Measurements from ENCODE around the gene CLEC2B.
"Not testable (repeated sequence)": the region's sequence is repeated elsewhere in the genome, so short reads cannot be mapped to it uniquely, and the experiment has no call there.

CLEC2B gene

DNA sequence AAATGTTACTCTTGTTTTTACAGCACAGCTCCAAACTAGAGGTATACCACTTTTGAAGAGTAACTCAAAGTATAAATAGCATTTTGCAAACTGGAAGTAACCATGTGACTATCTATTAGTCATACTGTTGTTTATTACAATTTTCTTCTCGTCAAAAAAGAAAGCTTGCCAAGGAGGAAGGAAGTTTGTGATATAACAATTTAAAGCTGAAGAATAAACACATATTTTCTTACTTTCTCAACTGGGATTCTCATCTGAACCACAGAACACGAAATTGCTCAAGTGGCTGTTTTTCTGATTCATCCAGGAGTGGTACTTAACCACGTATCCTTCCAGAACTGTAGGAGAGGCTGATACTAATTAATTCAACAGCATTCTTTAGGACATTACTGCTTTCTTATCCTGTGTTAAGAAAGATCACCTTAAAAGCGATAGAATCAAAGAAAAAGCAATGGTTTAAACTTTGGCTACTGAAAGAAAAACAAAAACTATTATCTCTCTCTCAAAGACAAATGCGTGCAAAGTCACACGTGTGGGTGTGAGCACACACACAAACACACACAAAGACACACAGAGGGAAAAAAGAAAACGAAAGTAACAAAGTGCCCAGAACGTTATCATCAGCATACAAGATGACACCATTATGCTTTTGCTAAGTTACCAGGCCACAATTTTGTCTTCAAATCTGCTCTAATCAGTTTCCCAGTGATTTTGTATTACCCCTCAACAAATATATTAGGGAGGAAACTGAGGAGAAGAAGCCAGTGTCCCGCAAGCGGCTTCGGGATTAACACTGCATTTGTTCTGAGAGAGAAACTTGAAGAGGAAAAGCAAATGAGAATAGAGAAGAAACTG is at the start of gene CLEC2B:
Gene CLEC2B, minus strand, starts transcription at position 48 of the 855 bp plus-strand sequence.
- DNase-seq (ENCODE audit: low read depth in 4 of 4, low spot score in 1 of 4): no peak

GRCh38 chr12:9911708-9912107 is 42.6 kb upstream of the CLEC2B start:
- DNase-seq (ENCODE audit: low read depth in 4 of 4, low spot score in 1 of 4): no peak

GRCh38 chr12:9910716-9911421 is 41.7 kb upstream of the CLEC2B start:
- DNase-seq (ENCODE audit: low read depth in 4 of 4, low spot score in 1 of 4): no peak

- no peak for DNase-seq (ENCODE audit: low read depth in 4 of 4, low spot score in 1 of 4)
These were observed 40.6 kb upstream of the CLEC2B start for GRCh38 chr12:9909724-9910123.

- DNase-seq (ENCODE audit: low read depth in 4 of 4, low spot score in 1 of 4): no peak
These were observed 39.2 kb upstream of the CLEC2B start for GRCh38 chr12:9908350-9908749.

DNA sequence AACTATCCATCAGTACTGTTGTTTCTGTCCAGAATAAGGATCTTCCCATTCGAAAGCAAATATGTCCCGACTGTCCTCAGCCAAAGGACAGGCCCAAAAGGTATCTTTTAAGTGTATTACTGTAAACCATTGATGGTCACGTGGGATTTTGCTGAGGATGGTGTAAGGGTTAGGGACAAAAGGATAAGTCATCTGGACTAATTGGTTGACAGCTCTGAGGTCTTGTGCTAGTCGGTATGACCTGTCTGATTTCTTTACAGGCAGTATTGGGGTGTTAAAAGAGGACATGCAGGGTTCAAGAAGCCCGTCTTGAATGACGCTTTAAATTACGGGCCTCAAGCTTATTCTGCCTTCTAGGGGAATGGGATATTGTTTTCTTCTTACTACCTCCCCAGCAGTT is 38.6 kb upstream of the CLEC2B start:
- no peak for DNase-seq (ENCODE audit: low read depth in 4 of 4, low spot score in 1 of 4)

DNA sequence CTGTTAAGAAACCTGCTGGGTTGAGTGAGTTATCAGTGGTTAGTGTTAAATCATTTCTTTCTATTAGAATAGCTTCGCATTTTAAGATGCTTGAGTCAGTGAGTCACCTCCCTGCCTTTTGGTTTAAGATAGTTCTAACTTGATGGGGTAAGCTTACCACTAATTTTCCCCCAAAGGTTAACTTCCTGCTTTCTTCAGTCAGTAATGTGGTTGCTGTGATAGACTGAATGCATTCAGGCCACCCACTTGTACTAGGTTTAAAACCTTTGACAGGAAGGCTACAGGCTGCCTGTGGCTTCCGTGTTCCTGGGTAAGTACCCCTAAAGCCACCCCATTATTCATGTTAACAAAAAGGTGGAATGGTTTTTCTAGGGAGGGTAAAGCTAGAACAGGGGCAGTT is 37.7 kb upstream of the CLEC2B start:
- no peak for DNase-seq (ENCODE audit: low read depth in 4 of 4, low spot score in 1 of 4)

- no peak for DNase-seq (ENCODE audit: low read depth in 4 of 4, low spot score in 1 of 4)
These were observed 33.5 kb upstream of the CLEC2B start for GRCh38 chr12:9902539-9903228.

GRCh38 chr12:9900930-9901329 is 31.8 kb upstream of the CLEC2B start:
- no peak for DNase-seq (ENCODE audit: low read depth in 4 of 4, low spot score in 1 of 4)

- DNase-seq (ENCODE audit: low read depth in 4 of 4, low spot score in 1 of 4): no peak
These were observed 30.1 kb upstream of the CLEC2B start for GRCh38 chr12:9899209-9899608.

- DNase-seq (ENCODE audit: low read depth in 4 of 4, low spot score in 1 of 4): no peak
These were observed 28.4 kb upstream of the CLEC2B start for GRCh38 chr12:9897535-9897934.

- no peak for DNase-seq (ENCODE audit: low read depth in 4 of 4, low spot score in 1 of 4)
These were observed 26.2 kb upstream of the CLEC2B start for GRCh38 chr12:9895215-9895971.

- DNase-seq (ENCODE audit: low read depth in 4 of 4, low spot score in 1 of 4): no peak
These were observed 19.6 kb upstream of the CLEC2B start for GRCh38 chr12:9888665-9889273.

GRCh38 chr12:9883175-9883574 is 14.0 kb upstream of the CLEC2B start:
- no peak for DNase-seq (ENCODE audit: low read depth in 4 of 4, low spot score in 1 of 4)

- no peak for DNase-seq (ENCODE audit: low read depth in 4 of 4, low spot score in 1 of 4)
These were observed 12.8 kb upstream of the CLEC2B start for GRCh38 chr12:9881988-9882387.

DNA sequence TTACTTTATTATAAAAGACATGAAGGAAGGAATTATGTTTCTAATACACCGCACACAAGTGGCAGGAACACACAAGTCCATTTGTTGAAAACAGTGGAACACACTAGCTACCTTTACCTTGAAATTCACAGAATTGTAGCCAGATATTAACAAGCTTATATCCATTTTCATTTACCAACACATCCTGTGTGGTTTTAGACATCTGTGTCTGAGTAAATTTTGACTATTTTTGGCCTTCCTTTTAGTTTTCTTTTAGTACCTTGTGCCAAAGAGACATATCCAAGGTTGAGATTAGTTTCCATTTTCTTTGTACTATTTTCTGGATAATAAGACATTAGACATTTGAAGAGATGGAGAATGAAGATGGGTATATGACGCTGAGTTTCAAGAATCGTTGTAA is 12.1 kb upstream of the CLEC2B start, which contains the start of gene KLRF2:
Gene KLRF2, plus strand, starts transcription at position 244 of the 400 bp plus-strand sequence. Its CDS starts 107 bp downstream, at position 351.
- no peak for DNase-seq (ENCODE audit: low read depth in 4 of 4, low spot score in 1 of 4)

- DNase-seq (ENCODE audit: low read depth in 4 of 4, low spot score in 1 of 4): no peak
These were observed 11.5 kb upstream of the CLEC2B start for GRCh38 chr12:9880532-9881078.

DNA sequence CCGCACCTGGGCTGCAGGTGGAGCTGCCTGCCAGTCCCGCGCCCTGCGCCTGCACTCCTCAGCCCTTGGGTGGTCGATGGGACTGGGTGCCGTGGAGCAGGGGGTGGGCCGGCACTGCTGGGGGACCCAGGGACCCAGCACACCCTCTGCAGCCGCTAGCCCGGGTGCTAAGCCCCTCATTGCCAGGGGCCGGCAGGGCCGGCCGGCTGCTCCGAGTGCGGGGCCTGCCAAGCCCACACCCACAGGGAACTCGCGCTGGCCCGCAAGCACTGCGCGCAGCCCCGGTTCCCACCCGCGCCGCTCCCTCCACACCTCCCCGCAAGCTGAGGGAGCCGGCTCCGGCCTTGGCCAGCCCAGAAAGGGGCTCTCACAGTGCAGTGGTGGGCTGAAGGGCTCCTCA is 7.0 kb upstream of the CLEC2B start:
- not testable (repeated sequence) for DNase-seq (ENCODE audit: low read depth in 4 of 4, low spot score in 1 of 4)

GRCh38 chr12:9872742-9873141 is 3.6 kb upstream of the CLEC2B start:
- DNase-seq (ENCODE audit: low read depth in 4 of 4, low spot score in 1 of 4): no peak

GRCh38 chr12:9872162-9872561 is 3.0 kb upstream of the CLEC2B start:
- no peak for DNase-seq (ENCODE audit: low read depth in 4 of 4, low spot score in 1 of 4)

All from stimulated activated CD4-positive, alpha-beta T cell treated with anti-CD3 and anti-CD28 coated beads, Interleukin-1b, Interleukin-23, amount 100 ng/mL, for 24 hours (primary cell).